ENCODE measurements around the gene PPP1R7.

The PPP1R7 gene

GRCh38 chr2:241230435-241230834 is 80.2 kb downstream of the PPP1R7 start:
- CTCF ChIA-PET, result interaction anchor here (0.6 kb wide), 1 partner anchor 18 kb away, joined by 5 read pairs; no protein-coding TSS in a partner anchor
- POLR2A ChIA-PET (ENCODE audit: low non-redundant PET), result no interaction called here
- no peak for TF ChIP-seq CTCF (conservative IDR thresholded peaks at IDR 0.05; ENCODE audit: low read depth)
- no peak for DNase-seq (ENCODE audit: low spot score)
- no peak overlapping the region for H3K27ac ChIP-seq

GRCh38 chr2:241232736-241233575 is 82.7 kb downstream of the PPP1R7 start:
- ChIA-PET POLR2A (ENCODE audit: low non-redundant PET) (no interaction called here), CTCF (interaction anchor here (0.5 to 0.6 kb wide), 3 partner anchors 61 to 382 kb away, joined by 3 read pairs; no protein-coding TSS in a partner anchor)
- TF ChIP-seq CTCF (conservative IDR thresholded peaks at IDR 0.05; ENCODE audit: low read depth), result no peak
- no peak for DNase-seq (ENCODE audit: low spot score)
- peak overlapping the region; percentile 28 for H3K27ac ChIP-seq
